Measurements from ENCODE around the gene BEND7. TPM values are rescaled to one million over a fixed set of nuclear protein-coding genes. Genes with fewer than 3 reads are reported as not detected.

The BEND7 gene
- total RNA-seq, 1 donor from 2014 or later, result 3.1 TPM

GRCh38 chr10:13525663-13526062 is 3.2 kb downstream of the BEND7 start:
- peaks cover 3% of the 10 kb centered on the region for H3K9me3 Mint-ChIP-seq (ENCODE audit: unreplicated experiment)
- peaks cover 4% of the 10 kb centered on the region for H3K36me3 Mint-ChIP-seq (ENCODE audit: unreplicated experiment)
- H3K4me3 Mint-ChIP-seq (ENCODE audit: unreplicated experiment), result no peak overlapping the region
- no peak for TF ChIP-seq CTCF (IDR thresholded peaks at IDR 0.05; ENCODE audit: partially characterized antibody, unreplicated experiment)
- H3K4me1 Mint-ChIP-seq (ENCODE audit: low read depth, unreplicated experiment), result no peaks in the 10 kb centered on the region
- DNase-seq, result no peak
- peaks cover 14% of the 10 kb centered on the region for H3K27me3 Mint-ChIP-seq (ENCODE audit: unreplicated experiment)
- no peak overlapping the region for H3K27ac Mint-ChIP-seq (ENCODE audit: unreplicated experiment)

GRCh38 chr10:13521026-13521425 is 7.8 kb downstream of the BEND7 start:
- TF ChIP-seq CTCF (IDR thresholded peaks at IDR 0.05; ENCODE audit: partially characterized antibody, unreplicated experiment), result no peak
- H3K9me3 Mint-ChIP-seq (ENCODE audit: unreplicated experiment), result no peaks in the 10 kb centered on the region
- H3K4me1 Mint-ChIP-seq (ENCODE audit: low read depth, unreplicated experiment), result no peaks in the 10 kb centered on the region
- H3K27me3 Mint-ChIP-seq (ENCODE audit: unreplicated experiment), result peaks cover 1% of the 10 kb centered on the region
- no peak overlapping the region for H3K4me3 Mint-ChIP-seq (ENCODE audit: unreplicated experiment)
- H3K27ac Mint-ChIP-seq (ENCODE audit: unreplicated experiment), result no peak overlapping the region
- H3K36me3 Mint-ChIP-seq (ENCODE audit: unreplicated experiment), result no peaks in the 10 kb centered on the region
- DNase-seq, result no peak

DNA sequence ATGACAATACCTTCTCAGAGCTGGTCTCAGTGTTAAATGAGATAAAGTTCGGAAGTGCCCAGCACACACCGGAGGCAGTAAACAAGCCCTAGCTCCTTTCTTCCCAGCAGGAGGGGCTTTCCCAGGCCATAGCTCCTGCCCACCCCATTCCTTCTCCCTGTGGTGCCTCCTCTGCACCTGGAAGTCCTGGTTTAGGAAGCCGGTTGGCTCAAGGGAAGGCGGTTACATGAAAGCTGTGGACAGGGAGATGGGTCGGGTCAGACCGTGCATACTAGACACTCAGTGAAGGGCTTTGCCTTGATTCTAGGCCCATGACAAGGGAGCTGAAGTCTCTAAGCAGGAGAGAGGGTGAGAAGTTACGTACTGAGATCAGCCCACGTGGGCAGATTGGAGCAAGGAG is 8.6 kb downstream of the BEND7 start:
- no peak for DNase-seq
- Mint-ChIP-seq H3K9me3 (ENCODE audit: unreplicated experiment) (no peaks in the 10 kb centered on the region), H3K4me3 (ENCODE audit: unreplicated experiment) (no peak overlapping the region), H3K27me3 (ENCODE audit: unreplicated experiment) (peaks cover 1% of the 10 kb centered on the region), H3K4me1 (ENCODE audit: low read depth, unreplicated experiment) (no peaks in the 10 kb centered on the region), H3K36me3 (ENCODE audit: unreplicated experiment) (no peaks in the 10 kb centered on the region), H3K27ac (ENCODE audit: unreplicated experiment) (no peak overlapping the region)
- no peak for TF ChIP-seq CTCF (IDR thresholded peaks at IDR 0.05; ENCODE audit: partially characterized antibody, unreplicated experiment)

DNA sequence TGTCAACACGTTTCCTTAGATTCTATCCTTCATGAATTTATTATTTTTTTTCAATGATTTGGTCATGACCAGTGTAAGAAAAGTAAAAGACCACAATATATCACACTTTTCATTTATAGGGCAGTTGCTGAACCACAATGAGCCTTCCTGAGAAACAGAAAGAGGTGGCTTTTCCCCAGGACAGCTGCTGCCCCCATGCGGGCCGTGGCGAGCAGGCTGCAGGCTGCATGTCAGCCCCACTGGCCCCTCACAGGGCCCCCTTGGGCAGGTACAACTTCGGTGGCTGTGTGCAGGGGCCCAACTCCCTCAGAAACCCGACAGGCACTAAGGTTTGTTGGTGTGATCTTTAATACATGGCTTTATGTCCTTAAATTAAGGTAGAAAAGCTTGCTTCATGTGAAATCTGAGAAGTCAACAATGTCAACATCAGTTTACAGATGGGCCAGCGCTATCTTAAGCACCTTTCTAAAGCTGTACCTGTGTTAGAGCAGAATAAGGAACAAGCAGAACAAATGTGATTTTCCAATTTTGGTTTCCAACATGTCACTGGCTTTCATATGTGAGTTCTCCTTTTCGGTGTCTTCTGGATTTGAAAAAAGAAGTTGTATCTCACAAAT is 10.6 kb downstream of the BEND7 start:
- no peak for TF ChIP-seq CTCF (IDR thresholded peaks at IDR 0.05; ENCODE audit: partially characterized antibody, unreplicated experiment)
- H3K27me3 Mint-ChIP-seq (ENCODE audit: unreplicated experiment), result peaks cover 1% of the 10 kb centered on the region
- no peaks in the 10 kb centered on the region for H3K9me3 Mint-ChIP-seq (ENCODE audit: unreplicated experiment)
- DNase-seq, result peak; percentile 51
- no peak overlapping the region for H3K27ac Mint-ChIP-seq (ENCODE audit: unreplicated experiment)
- no peaks in the 10 kb centered on the region for H3K4me1 Mint-ChIP-seq (ENCODE audit: low read depth, unreplicated experiment)
- no peaks in the 10 kb centered on the region for H3K36me3 Mint-ChIP-seq (ENCODE audit: unreplicated experiment)
- H3K4me3 Mint-ChIP-seq (ENCODE audit: unreplicated experiment), result no peak overlapping the region

- no peaks in the 10 kb centered on the region for H3K36me3 Mint-ChIP-seq (ENCODE audit: unreplicated experiment)
- DNase-seq, result no peak
- H3K27me3 Mint-ChIP-seq (ENCODE audit: unreplicated experiment), result peaks cover 1% of the 10 kb centered on the region
- H3K4me1 Mint-ChIP-seq (ENCODE audit: low read depth, unreplicated experiment), result no peaks in the 10 kb centered on the region
- H3K9me3 Mint-ChIP-seq (ENCODE audit: unreplicated experiment), result no peaks in the 10 kb centered on the region
- H3K27ac Mint-ChIP-seq (ENCODE audit: unreplicated experiment), result no peak overlapping the region
- no peak overlapping the region for H3K4me3 Mint-ChIP-seq (ENCODE audit: unreplicated experiment)
- no peak for TF ChIP-seq CTCF (IDR thresholded peaks at IDR 0.05; ENCODE audit: partially characterized antibody, unreplicated experiment)
Observed at GRCh38 chr10:13517675-13518074, 11.1 kb downstream of the BEND7 start.

All from glutamatergic neuron (in vitro differentiated cells).